Skeletal muscle satellite cell (primary cell): ENCODE data around the gene DDB1.

Source experiments
- H3K27me3 ChIP-seq: 2 replicates; pipeline ENCODE4 v1.7.0; 2013; ENCODE audit warnings: low read length; ENCODE audit not compliant: control insufficient read depth, insufficient read depth
- H3K36me3 ChIP-seq: 2 replicates; pipeline ENCODE4 v1.7.0; 2013; ENCODE audit warnings: mild to moderate bottlenecking, control low read depth, low read length; ENCODE audit not compliant: insufficient read depth
- H3K4me1 ChIP-seq: 2 replicates; pipeline ENCODE4 v1.7.0; 2013; ENCODE audit warnings: low read length; ENCODE audit not compliant: control insufficient read depth, insufficient read depth
- H3K4me2 ChIP-seq: 2 replicates; pipeline ENCODE4 v1.7.0; 2013; ENCODE audit warnings: mild to moderate bottlenecking, low read length
- H3K4me3 ChIP-seq: 2 replicates; pipeline ENCODE4 v1.7.0; 2013; ENCODE audit warnings: low read length
- H3K9ac ChIP-seq: 2 replicates; pipeline ENCODE4 v1.7.0; 2013; ENCODE audit warnings: mild to moderate bottlenecking, low read depth, low read length, moderate library complexity
- H3K9me3 ChIP-seq: replicated peaks from 2 replicates; pipeline ENCODE4 v1.7.0; 2013; ENCODE audit warnings: mild to moderate bottlenecking, control low read depth, low read length

Gene DDB1

GRCh38 chr11:61305417-61305816 lies 27.5 kb downstream of the DDB1 start:
- Histone ChIP-seq H3K4me3 (no peak overlapping the region), H3K27me3 (no peaks in the 10 kb centered on the region), H3K9ac (no peak overlapping the region), H3K36me3 (peaks cover 94% of the 10 kb centered on the region), H3K9me3 (no peaks in the 10 kb centered on the region), H3K4me1 (no peaks in the 10 kb centered on the region), H3K4me2 (no peak overlapping the region)

- no peak overlapping the region for H3K4me2 ChIP-seq
- no peak overlapping the region for H3K9ac ChIP-seq
- H3K4me3 ChIP-seq, result no peak overlapping the region
- H3K27me3 ChIP-seq, result no peaks in the 10 kb centered on the region
- H3K9me3 ChIP-seq, result no peaks in the 10 kb centered on the region
- peaks cover 4% of the 10 kb centered on the region for H3K4me1 ChIP-seq
- peaks cover 93% of the 10 kb centered on the region for H3K36me3 ChIP-seq
Observed at GRCh38 chr11:61303725-61304124, 29.2 kb downstream of the DDB1 start.

GRCh38 chr11:61302550-61302949 lies 30.4 kb downstream of the DDB1 start:
- no peak overlapping the region for H3K9ac ChIP-seq
- H3K4me2 ChIP-seq, result no peak overlapping the region
- peaks cover 16% of the 10 kb centered on the region for H3K4me1 ChIP-seq
- no peaks in the 10 kb centered on the region for H3K27me3 ChIP-seq
- no peak overlapping the region for H3K4me3 ChIP-seq
- H3K36me3 ChIP-seq, result peaks cover 86% of the 10 kb centered on the region
- no peaks in the 10 kb centered on the region for H3K9me3 ChIP-seq

- Histone ChIP-seq H3K4me3 (no peak overlapping the region), H3K36me3 (peaks cover 54% of the 10 kb centered on the region), H3K4me2 (peak overlapping the region; percentile 57), H3K9me3 (no peaks in the 10 kb centered on the region), H3K27me3 (peaks cover 3% of the 10 kb centered on the region), H3K9ac (peak overlapping the region; percentile 11), H3K4me1 (peaks cover 42% of the 10 kb centered on the region)
Observed at GRCh38 chr11:61298663-61299244, 34.2 kb downstream of the DDB1 start.

- Histone ChIP-seq H3K9me3 (no peaks in the 10 kb centered on the region), H3K4me2 (peak overlapping the region; percentile 57), H3K4me1 (peaks cover 47% of the 10 kb centered on the region), H3K36me3 (peaks cover 43% of the 10 kb centered on the region), H3K4me3 (peak overlapping the region; percentile 28), H3K27me3 (peaks cover 6% of the 10 kb centered on the region), H3K9ac (peak overlapping the region; percentile 37)
Observed at GRCh38 chr11:61297746-61298145, 35.2 kb downstream of the DDB1 start.

- Histone ChIP-seq H3K9ac (peak overlapping the region; percentile 37), H3K27me3 (peaks cover 6% of the 10 kb centered on the region), H3K36me3 (peaks cover 39% of the 10 kb centered on the region), H3K4me3 (peak overlapping the region; percentile 28), H3K4me1 (peaks cover 47% of the 10 kb centered on the region), H3K9me3 (no peaks in the 10 kb centered on the region), H3K4me2 (peak overlapping the region; percentile 45)
Observed at GRCh38 chr11:61297341-61297740, 35.6 kb downstream of the DDB1 start.

- no peaks in the 10 kb centered on the region for H3K9me3 ChIP-seq
- H3K9ac ChIP-seq, result peak overlapping the region; percentile 72
- peaks cover 6% of the 10 kb centered on the region for H3K27me3 ChIP-seq
- H3K4me3 ChIP-seq, result peak overlapping the region; percentile 73
- H3K36me3 ChIP-seq, result peaks cover 22% of the 10 kb centered on the region
- peaks cover 47% of the 10 kb centered on the region for H3K4me1 ChIP-seq
- peak overlapping the region; percentile 99 for H3K4me2 ChIP-seq
Observed at GRCh38 chr11:61295596-61295926, 37.3 kb downstream of the DDB1 start.

- H3K4me1 ChIP-seq, result peaks cover 47% of the 10 kb centered on the region
- peak within 1 kb of the TSS; percentile 73 for H3K4me3 ChIP-seq
- H3K9me3 ChIP-seq, result no peaks in the 10 kb centered on the region
- peaks cover 16% of the 10 kb centered on the region for H3K36me3 ChIP-seq
- H3K4me2 ChIP-seq, result peak within 1 kb of the TSS; percentile 99
- H3K27me3 ChIP-seq, result peaks cover 6% of the 10 kb centered on the region
- H3K9ac ChIP-seq, result peak within 1 kb of the TSS; percentile 72
Observed at GRCh38 chr11:61294717-61295595, 37.9 kb downstream of the DDB1 start, which contains the start of gene VWCE. Gene VWCE (minus strand): TSS chr11:61295316. CDS start chr11:61295037, 279 bp downstream.

- H3K4me1 ChIP-seq, result peaks cover 46% of the 10 kb centered on the region
Observed at GRCh38 chr11:61293867-61294716, 38.8 kb downstream of the DDB1 start.

GRCh38 chr11:61292356-61292755 lies 40.5 kb downstream of the DDB1 start:
- H3K9ac ChIP-seq, result no peak overlapping the region
- no peak overlapping the region for H3K4me3 ChIP-seq
- H3K4me1 ChIP-seq, result peaks cover 29% of the 10 kb centered on the region
- H3K9me3 ChIP-seq, result no peaks in the 10 kb centered on the region
- no peak overlapping the region for H3K4me2 ChIP-seq
- peaks cover 6% of the 10 kb centered on the region for H3K27me3 ChIP-seq
- no peaks in the 10 kb centered on the region for H3K36me3 ChIP-seq

More at GRCh38 chr11:61293867-61294716, 38.8 kb downstream of the DDB1 start:
- Histone ChIP-seq H3K4me2 (peak overlapping the region; percentile 99), H3K9me3 (no peaks in the 10 kb centered on the region), H3K9ac (peak overlapping the region; percentile 72), H3K27me3 (peaks cover 6% of the 10 kb centered on the region), H3K36me3 (peaks cover 8% of the 10 kb centered on the region), H3K4me3 (peak overlapping the region; percentile 73)
